BE2C (cell line): ENCODE results near the gene RNGTT.

Experiments
- DNase-seq: peaks from one replicate; pipeline ENCODE4 v3.0.0-alpha.2; 2020
- H3K27me3 ChIP-seq: fragments of 250-450 bp; sonication (Bioruptor Pico); 2 replicates; pipeline ENCODE4 v1.5.1; 2020; ENCODE audit warnings: mild to moderate bottlenecking
- H3K36me3 ChIP-seq: fragments of 250-450 bp; sonication (Bioruptor Pico); 2 replicates; pipeline ENCODE4 v1.5.1; 2020; ENCODE audit warnings: mild to moderate bottlenecking
- H3K4me1 ChIP-seq: fragments of 250-450 bp; sonication (Bioruptor Pico); 2 replicates; pipeline ENCODE4 v1.5.1; 2020
- H3K4me3 ChIP-seq: 2 replicates; pipeline ENCODE4 v1.5.1; 2011; ENCODE audit warnings: low read depth, low read length
- H3K9me3 ChIP-seq: fragments of 250-450 bp; sonication (Bioruptor Pico); 2 replicates; pipeline ENCODE4 v1.5.1; 2020
- TF ChIP-seq, protein P1 (sequence below): IDR thresholded peaks from 2 replicates; pipeline ENCODE4 v1.5.1; 2012; ENCODE audit warnings: mild to moderate bottlenecking, low read depth, low read length

The RNGTT gene

DNA sequence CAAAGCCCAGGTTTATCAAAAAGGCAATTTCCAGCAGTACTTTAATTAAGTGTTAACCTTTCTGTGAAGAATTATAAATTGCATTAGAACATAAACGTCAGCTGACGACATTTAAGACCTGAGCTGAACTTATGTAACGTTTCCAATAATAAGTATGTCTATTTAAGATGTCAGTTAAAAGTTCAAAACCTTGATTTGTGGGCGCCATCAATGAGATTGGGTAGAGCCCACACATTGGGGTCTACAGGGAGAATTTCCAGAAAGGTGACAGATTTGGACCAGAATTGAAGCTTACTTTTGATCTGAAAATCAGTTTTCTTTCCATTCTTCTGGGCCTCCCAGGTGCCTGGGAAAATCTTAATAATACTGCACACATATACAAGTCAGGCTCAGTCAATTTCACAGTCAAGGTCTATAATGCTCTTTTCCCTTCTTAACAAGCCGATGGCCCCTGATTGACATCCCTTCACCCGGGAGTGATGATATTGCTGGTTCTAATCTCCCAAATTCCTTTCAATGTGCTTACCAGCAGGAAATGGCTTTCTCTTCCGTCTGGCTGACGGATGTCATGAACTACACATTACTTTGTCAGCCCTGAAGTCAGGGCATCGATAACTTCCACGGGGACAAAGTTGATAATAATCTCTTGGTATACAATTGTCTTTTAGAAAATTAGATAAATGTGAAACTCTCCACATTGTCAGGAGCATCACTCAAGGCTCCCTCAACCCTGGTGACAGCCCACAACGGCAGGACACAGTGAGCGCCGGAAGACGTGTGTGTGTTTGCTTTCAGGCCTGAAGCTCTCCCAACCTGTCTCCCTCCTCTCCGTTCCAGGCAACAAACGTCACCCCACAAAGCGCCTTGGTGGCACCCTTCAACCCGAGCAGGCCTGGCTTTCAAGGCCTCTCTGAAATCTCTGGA is 400.8 kb downstream of the RNGTT start:
- Histone ChIP-seq H3K9me3 (no peaks in the 10 kb centered on the region), H3K27me3 (no peaks in the 10 kb centered on the region), H3K4me1 (no peaks in the 10 kb centered on the region), H3K36me3 (no peaks in the 10 kb centered on the region), H3K4me3 (no peak overlapping the region)
- TF ChIP-seq, protein P1, sequence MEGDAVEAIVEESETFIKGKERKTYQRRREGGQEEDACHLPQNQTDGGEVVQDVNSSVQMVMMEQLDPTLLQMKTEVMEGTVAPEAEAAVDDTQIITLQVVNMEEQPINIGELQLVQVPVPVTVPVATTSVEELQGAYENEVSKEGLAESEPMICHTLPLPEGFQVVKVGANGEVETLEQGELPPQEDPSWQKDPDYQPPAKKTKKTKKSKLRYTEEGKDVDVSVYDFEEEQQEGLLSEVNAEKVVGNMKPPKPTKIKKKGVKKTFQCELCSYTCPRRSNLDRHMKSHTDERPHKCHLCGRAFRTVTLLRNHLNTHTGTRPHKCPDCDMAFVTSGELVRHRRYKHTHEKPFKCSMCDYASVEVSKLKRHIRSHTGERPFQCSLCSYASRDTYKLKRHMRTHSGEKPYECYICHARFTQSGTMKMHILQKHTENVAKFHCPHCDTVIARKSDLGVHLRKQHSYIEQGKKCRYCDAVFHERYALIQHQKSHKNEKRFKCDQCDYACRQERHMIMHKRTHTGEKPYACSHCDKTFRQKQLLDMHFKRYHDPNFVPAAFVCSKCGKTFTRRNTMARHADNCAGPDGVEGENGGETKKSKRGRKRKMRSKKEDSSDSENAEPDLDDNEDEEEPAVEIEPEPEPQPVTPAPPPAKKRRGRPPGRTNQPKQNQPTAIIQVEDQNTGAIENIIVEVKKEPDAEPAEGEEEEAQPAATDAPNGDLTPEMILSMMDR: no peak
- no peak for DNase-seq

GRCh38 chr6:88561954-88562315 is 401.5 kb downstream of the RNGTT start:
- Histone ChIP-seq H3K4me3 (no peak overlapping the region), H3K27me3 (no peaks in the 10 kb centered on the region), H3K4me1 (no peaks in the 10 kb centered on the region), H3K36me3 (no peaks in the 10 kb centered on the region), H3K9me3 (no peaks in the 10 kb centered on the region)
- TF ChIP-seq, protein P1: no peak
- DNase-seq: no peak

GRCh38 chr6:88561034-88561953 is 402.1 kb downstream of the RNGTT start:
- H3K36me3 ChIP-seq: no peaks in the 10 kb centered on the region
- H3K4me3 ChIP-seq: no peak overlapping the region
- DNase-seq: no peak
- TF ChIP-seq, protein P1: no peak
- no peaks in the 10 kb centered on the region for H3K27me3 ChIP-seq
- H3K9me3 ChIP-seq: no peaks in the 10 kb centered on the region
- no peaks in the 10 kb centered on the region for H3K4me1 ChIP-seq
